HG02884 (cell line): ENCODE measurements around the gene ARPC4.
"Not testable (repeated sequence)": the region's sequence is repeated elsewhere in the genome, so short reads cannot be mapped to it uniquely, and the experiment has no call there.

Experiments used
- ATAC-seq: cut with Tn5 transposase; IDR thresholded peaks from one replicate; pipeline ENCODE4 v1.9.1; 2021; ENCODE audit warnings: mild to moderate bottlenecking, moderate library complexity; ENCODE audit not compliant: unreplicated experiment

ARPC4 gene

GRCh38 chr3:9815986-9816385, 23.1 kb downstream of the ARPC4 start:
- no peak for ATAC-seq

- ATAC-seq: no peak
Measured at GRCh38 chr3:9817436-9817835, 24.6 kb downstream of the ARPC4 start.

- no peak for ATAC-seq
Measured at GRCh38 chr3:9818666-9819335, 25.9 kb downstream of the ARPC4 start.

GRCh38 chr3:9820543-9820942, 27.7 kb downstream of the ARPC4 start:
- ATAC-seq: no peak

- ATAC-seq: no peak
Measured at GRCh38 chr3:9820946-9821345, 28.1 kb downstream of the ARPC4 start.

- no peak for ATAC-seq
Measured at GRCh38 chr3:9825451-9826040, 32.7 kb downstream of the ARPC4 start.

- no peak for ATAC-seq
Measured at GRCh38 chr3:9826815-9827573, 34.1 kb downstream of the ARPC4 start.

GRCh38 chr3:9828801-9829755, 36.2 kb downstream of the ARPC4 start:
- no peak for ATAC-seq

- no peak for ATAC-seq
Measured at GRCh38 chr3:9831253-9831652, 38.4 kb downstream of the ARPC4 start.

GRCh38 chr3:9833078-9833477, 40.2 kb downstream of the ARPC4 start:
- ATAC-seq: no peak

- ATAC-seq: no peak
Measured at GRCh38 chr3:9834520-9835380, 41.9 kb downstream of the ARPC4 start.

GRCh38 chr3:9837701-9838582, 45.1 kb downstream of the ARPC4 start:
- no peak for ATAC-seq

- no peak for ATAC-seq
Measured at GRCh38 chr3:9838856-9839255, 46.0 kb downstream of the ARPC4 start.

- ATAC-seq: no peak
Measured at GRCh38 chr3:9841015-9841414, 48.1 kb downstream of the ARPC4 start.

GRCh38 chr3:9843715-9844438, 51.0 kb downstream of the ARPC4 start, which contains the start of gene RPUSD3:
RPUSD3 (minus strand) TSS chr3:9844008; CDS start chr3:9843990, 18 bp downstream.
- peak; percentile 99 for ATAC-seq

GRCh38 chr3:9846231-9846630, 53.3 kb downstream of the ARPC4 start:
- ATAC-seq: no peak

- ATAC-seq: no peak
Measured at GRCh38 chr3:9846931-9847488, 54.1 kb downstream of the ARPC4 start.

- ATAC-seq: not testable (repeated sequence)
Measured at GRCh38 chr3:9847870-9848269, 55.0 kb downstream of the ARPC4 start.
